Common myeloid progenitor, CD34-positive (primary cell): ENCODE results near the gene PLCXD1.
A peak's percentile ranks its signal among the peaks of the same experiment; 100 is the strongest.
"Not testable (repeated sequence)": the region's sequence is repeated elsewhere in the genome, so short reads cannot be mapped to it uniquely, and the experiment has no call there.

Experiments used
- CTCF ChIA-PET: fragments of 350-600 bp; sonication (Branson Sonifier 250); formaldehyde crosslinking; loops from one replicate; lab custom pipeline; 2021; ENCODE audit warnings: antibody characterized with exemption; lab: Charles Lee
- POLR2A ChIA-PET: fragments of 350-600 bp; sonication (Branson Sonifier 250); formaldehyde crosslinking; loops from one replicate; lab custom pipeline; 2021; ENCODE audit warnings: antibody characterized with exemption; lab: Charles Lee
- DNase-seq, 3 donors: peaks; one replicate each; pipeline versions ENCODE4 v3.0.0 to v3.0.0-alpha.2; 2013
- H3K27ac ChIP-seq, 2 experiments: 1 replicate in 1 of 2; 2 replicates in 1 of 2; pipeline ENCODE4 v1.7.0; 2013; ENCODE audit warnings: inconsistent platforms in 2 of 2, low read length in 2 of 2, mild to moderate bottlenecking in 2 of 2, low read depth in 1 of 2, moderate library complexity in 1 of 2; ENCODE audit not compliant: severe bottlenecking in 2 of 2, insufficient read depth in 1 of 2, poor library complexity in 1 of 2
- H3K27me3 ChIP-seq, 5 experiments: replicated peaks in 2 of 5; 1 replicate in 3 of 5; 2 replicates in 2 of 5; pipeline versions ENCODE4 v1.6.1 to v1.7.0; 2013; ENCODE audit warnings: low read length in 4 of 5, mild to moderate bottlenecking in 2 of 5, moderate library complexity in 2 of 5, inconsistent platforms in 1 of 5; ENCODE audit not compliant: insufficient read depth in 5 of 5, control insufficient read depth in 4 of 5
- H3K36me3 ChIP-seq, 4 experiments: 1 replicate in 2 of 4; 2 replicates in 2 of 4; pipeline versions ENCODE4 v1.6.1 to v1.7.0; 2013; ENCODE audit warnings: low read length in 3 of 4, control low read depth in 1 of 4, mild to moderate bottlenecking in 1 of 4; ENCODE audit not compliant: control insufficient read depth in 4 of 4, insufficient read depth in 4 of 4
- H3K4me1 ChIP-seq, 4 experiments: 1 replicate in 3 of 4; 2 replicates in 1 of 4; pipeline versions ENCODE4 v1.6.1 to v1.7.1; 2013; ENCODE audit warnings: low read length in 3 of 4, mild to moderate bottlenecking in 3 of 4, control low read depth in 1 of 4, inconsistent platforms in 1 of 4, moderate library complexity in 1 of 4; ENCODE audit not compliant: control insufficient read depth in 4 of 4, insufficient read depth in 4 of 4; ENCODE audit errors: control extremely low read depth in 1 of 4
- H3K4me3 ChIP-seq, 7 experiments: 1 replicate in 4 of 7; 2 replicates in 3 of 7; pipeline versions ENCODE4 v1.5.1 to v1.7.0; 2013; ENCODE audit warnings: mild to moderate bottlenecking in 7 of 7, low read length in 6 of 7, moderate library complexity in 6 of 7, inconsistent platforms in 2 of 7, low read depth in 2 of 7, control low read depth in 1 of 7; ENCODE audit not compliant: insufficient read depth in 4 of 7, control insufficient read depth in 1 of 7; ENCODE audit errors: extremely low read depth in 1 of 7
- H3K9me3 ChIP-seq, 5 experiments: 1 replicate in 4 of 5; 2 replicates in 1 of 5; pipeline versions ENCODE4 v1.6.1 to v1.7.1; 2013; ENCODE audit warnings: low read length in 4 of 5, mild to moderate bottlenecking in 2 of 5, inconsistent platforms in 1 of 5, low read depth in 1 of 5, moderate library complexity in 1 of 5; ENCODE audit not compliant: control insufficient read depth in 4 of 5, insufficient read depth in 2 of 5; ENCODE audit errors: control extremely low read depth in 1 of 5
- WGBS: methylation state at CpG from one replicate; pipeline ENCODE4 v1.1.5; 2013; ENCODE audit not compliant: insufficient coverage; 5-methylcytosine and 5-hydroxymethylcytosine counted together

Gene PLCXD1

DNA sequence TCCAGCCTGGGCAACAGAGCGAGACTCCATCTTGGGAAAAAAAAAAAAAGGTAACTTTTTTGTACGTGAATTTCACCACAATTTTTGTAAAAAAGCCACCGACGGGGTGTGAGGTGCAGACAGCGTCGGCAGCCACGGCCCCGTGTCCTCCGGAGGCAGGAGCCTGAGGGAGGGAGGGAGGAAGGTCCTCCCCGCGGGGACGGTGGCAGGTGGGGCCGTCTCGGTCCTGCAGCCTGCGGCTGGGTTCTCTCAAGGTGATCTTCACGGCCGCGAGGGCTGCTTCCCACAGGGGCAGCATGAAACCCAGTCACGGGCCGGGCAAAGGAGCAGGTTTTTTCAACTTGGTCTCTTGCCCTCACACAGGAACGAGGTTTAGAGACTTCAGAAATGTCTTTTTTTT lies 14.0 kb downstream of the PLCXD1 start:
- Histone ChIP-seq H3K27me3 (no peaks in the 10 kb centered on the region), H3K36me3 (peaks cover 16 to 62% (median 44%) of the 10 kb centered on the region in 4 experiments), H3K27ac (no peak overlapping the region), H3K9me3 (peaks cover 0 to 9% (median 3%) of the 10 kb centered on the region in 5 experiments), H3K4me3 (no peak overlapping the region), H3K4me1 (no peaks in the 10 kb centered on the region)
- no peak for DNase-seq
- WGBS: 95% methylated on average over 20 of the region's 21 CpGs
- ChIA-PET POLR2A (no interaction called here), CTCF (no interaction called here)

DNA sequence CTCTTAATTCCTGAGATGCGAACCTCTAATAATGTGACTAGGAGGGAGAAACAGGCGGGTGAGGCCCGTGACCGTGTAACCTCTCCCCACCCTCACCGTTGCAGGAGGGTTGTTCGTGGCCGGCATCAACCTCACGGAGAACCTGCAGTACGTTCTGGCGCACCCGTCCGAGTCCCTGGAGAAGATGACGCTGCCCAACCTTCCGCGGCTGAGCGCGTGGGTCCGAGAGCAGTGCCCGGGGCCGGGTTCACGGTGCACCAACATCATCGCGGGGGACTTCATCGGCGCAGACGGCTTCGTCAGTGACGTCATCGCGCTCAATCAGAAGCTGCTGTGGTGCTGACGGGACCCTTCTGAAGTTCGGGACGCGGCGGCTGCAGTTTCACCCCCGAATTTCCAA lies 17.8 kb downstream of the PLCXD1 start:
- no peaks in the 10 kb centered on the region for H3K27me3 ChIP-seq
- 98% methylated on average over 35 of the region's 36 CpGs for WGBS
- H3K4me1 ChIP-seq: no peaks in the 10 kb centered on the region
- POLR2A ChIA-PET: no interaction called here
- no peak overlapping the region for H3K4me3 ChIP-seq
- DNase-seq: no peak
- H3K9me3 ChIP-seq: no peaks in the 10 kb centered on the region
- H3K36me3 ChIP-seq: peaks cover 10 to 60% (median 40%) of the 10 kb centered on the region in 4 experiments
- H3K27ac ChIP-seq: no peak overlapping the region
- CTCF ChIA-PET: no interaction called here

DNA sequence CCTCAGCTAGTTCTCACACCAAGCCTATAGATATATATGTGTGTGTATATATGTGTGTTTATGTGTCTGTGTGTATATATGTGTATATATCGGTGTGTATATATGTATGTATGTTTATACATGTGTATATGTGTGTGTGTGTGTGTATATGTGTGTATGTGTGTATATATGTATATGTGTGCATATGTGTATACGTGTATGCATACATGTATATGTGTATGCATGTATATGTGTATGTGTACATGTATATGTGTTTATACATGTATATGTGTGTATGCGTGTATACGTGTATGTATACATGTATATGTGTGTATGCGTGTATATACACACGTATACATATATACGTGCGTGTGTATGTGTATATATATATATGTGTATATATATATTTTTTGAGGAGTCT lies 19.2 kb downstream of the PLCXD1 start:
- 100% methylated on average over 3 of the region's 8 CpGs for WGBS
- Histone ChIP-seq H3K4me1 (no peaks in the 10 kb centered on the region), H3K4me3 (no peak overlapping the region), H3K9me3 (peaks cover 0 to 10% (median 0%) of the 10 kb centered on the region in 5 experiments), H3K36me3 (peaks cover 10 to 64% (median 44%) of the 10 kb centered on the region in 4 experiments), H3K27me3 (no peaks in the 10 kb centered on the region), H3K27ac (no peak overlapping the region)
- CTCF ChIA-PET: no interaction called here
- POLR2A ChIA-PET: no interaction called here
- no peak for DNase-seq

DNA sequence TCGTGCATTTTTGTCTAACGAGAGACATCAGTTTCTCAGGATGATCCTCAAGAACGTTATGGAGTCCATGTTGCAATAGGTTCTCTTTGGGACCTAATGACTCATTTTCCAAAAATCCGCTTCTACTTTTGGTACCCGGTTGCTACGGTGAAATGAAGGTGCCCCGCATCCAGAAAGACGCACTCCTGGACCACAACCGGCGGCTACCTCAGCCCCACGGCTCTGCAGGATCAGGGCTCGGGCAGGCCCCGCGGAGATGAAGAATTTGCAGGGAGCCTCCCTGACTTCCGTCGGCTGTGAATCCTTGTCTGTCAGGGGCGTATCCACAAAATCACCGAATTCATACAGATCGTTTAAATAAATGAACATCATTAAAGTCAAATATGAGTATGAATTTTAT lies 21.8 kb downstream of the PLCXD1 start:
- over 99% methylated on average over 15 of the region's 19 CpGs for WGBS
- Histone ChIP-seq H3K36me3 (peaks cover 7 to 79% (median 52%) of the 10 kb centered on the region in 4 experiments), H3K4me3 (no peak overlapping the region), H3K4me1 (no peaks in the 10 kb centered on the region), H3K27ac (no peak overlapping the region), H3K9me3 (peaks cover 0 to 10% (median 0%) of the 10 kb centered on the region in 5 experiments), H3K27me3 (no peaks in the 10 kb centered on the region)
- ChIA-PET CTCF (no interaction called here), POLR2A (no interaction called here)
- no peak for DNase-seq

DNA sequence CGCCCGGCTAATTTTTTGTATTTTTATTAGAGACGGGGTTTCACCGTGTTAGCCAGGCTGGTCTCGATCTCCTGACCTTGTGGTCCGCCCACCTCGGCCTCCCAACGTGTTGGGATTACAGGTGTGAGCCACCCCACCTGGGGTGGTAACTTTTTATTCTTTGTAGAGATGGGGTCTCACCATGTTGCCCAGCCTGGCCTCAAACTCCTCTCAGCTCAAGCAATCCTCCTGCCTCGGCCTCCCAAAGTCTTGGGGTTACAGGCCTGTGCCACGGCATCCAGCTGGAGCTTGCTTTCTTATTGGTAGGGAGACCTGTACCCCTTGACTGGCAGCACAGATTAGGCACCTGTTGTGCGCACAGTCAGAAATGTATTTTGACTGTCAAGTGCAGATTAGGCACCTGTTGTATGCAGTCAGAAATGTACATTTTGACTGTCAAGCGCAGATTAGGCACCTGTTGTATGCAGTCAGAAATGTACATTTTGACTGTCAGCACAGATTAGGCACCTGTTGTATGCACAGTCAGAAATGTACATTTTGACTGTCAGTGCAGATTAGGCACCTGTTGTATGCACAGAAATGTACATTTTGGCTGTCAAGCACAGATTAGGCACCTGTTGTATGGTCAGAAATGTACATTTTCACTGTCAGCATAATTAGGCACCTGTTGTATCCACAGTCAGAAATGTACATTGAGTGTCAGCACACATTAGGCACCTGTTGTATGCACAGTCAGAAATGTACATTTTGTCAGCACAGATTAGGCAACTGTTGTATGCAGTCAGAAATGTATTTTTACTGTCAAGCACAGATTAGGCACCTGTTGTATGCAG lies 24.8 kb downstream of the PLCXD1 start:
- peak in 2 of 3 donors; percentile 39 to 50 for DNase-seq
- WGBS: 97% methylated on average over 10 of the region's 12 CpGs
- peaks cover 6 to 75% (median 55%) of the 10 kb centered on the region in 4 experiments for H3K36me3 ChIP-seq
- H3K9me3 ChIP-seq, H3K4me1 ChIP-seq, H3K27me3 ChIP-seq, POLR2A ChIA-PET, H3K4me3 ChIP-seq, H3K27ac ChIP-seq, CTCF ChIA-PET: not testable (repeated sequence)

DNA sequence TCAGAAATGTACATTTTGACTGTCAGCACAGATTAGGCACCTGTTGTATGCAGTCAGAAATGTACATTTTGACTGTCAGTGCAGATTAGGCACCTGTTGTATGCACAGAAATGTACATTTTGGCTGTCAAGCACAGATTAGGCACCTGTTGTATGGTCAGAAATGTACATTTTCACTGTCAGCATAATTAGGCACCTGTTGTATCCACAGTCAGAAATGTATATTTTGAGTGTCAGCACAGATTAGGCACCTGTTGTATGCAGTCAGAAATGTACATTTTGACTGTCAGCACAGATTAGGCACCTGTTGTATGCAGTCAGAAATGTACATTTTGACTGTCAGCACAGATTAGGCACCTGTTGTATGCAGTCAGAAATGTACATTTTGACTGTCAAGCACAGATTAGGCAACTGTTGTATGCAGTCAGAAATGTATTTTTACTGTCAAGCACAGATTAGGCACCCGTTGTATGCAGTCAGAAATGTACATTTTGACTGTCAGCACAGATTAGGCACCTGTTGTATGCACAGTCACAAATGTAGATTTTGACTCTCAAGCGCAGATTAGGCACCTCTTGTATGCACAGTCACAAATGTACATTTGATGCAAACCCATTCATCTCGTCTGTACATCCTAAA lies 25.6 kb downstream of the PLCXD1 start:
- peaks cover 5 to 76% (median 56%) of the 10 kb centered on the region in 4 experiments for H3K36me3 ChIP-seq
- POLR2A ChIA-PET, H3K27me3 ChIP-seq, CTCF ChIA-PET, H3K4me1 ChIP-seq, H3K4me3 ChIP-seq, H3K27ac ChIP-seq, H3K9me3 ChIP-seq: not testable (repeated sequence)
- 100% methylated on average over 3 of the region's 3 CpGs for WGBS
- DNase-seq: peak in 1 of 3 donors; percentile 56
